Adrenal gland (tissue), 12 donors: ENCODE measurements around the gene ACAP3. TPM values are rescaled to one million over a fixed set of nuclear protein-coding genes. Genes with fewer than 3 reads are reported as not detected.

ENCODE experiments used
- DNase-seq, 7 donors: peaks; one replicate each; pipeline ENCODE4 v3.0.0-alpha.2; 2019 to 2020
- H3K27ac ChIP-seq, 5 donors: fragments of 200-600 bp; sonication (generic) in 4 of 5; 1 replicate in 3 of 5; 2 replicates in 2 of 5; pipeline versions ENCODE4 v1.5.1 to v1.8.0; 2016 to 2020; ENCODE audit warnings: mild to moderate bottlenecking in 1 of 5
- H3K27me3 ChIP-seq: fragments of 200-600 bp; 2 replicates; pipeline ENCODE4 v1.8.0; 2021
- H3K36me3 ChIP-seq, 2 donors: fragments of 200-600 bp; replicated peaks in 1 of 2; 1 replicate in 1 of 2; 2 replicates in 1 of 2; pipeline versions ENCODE4 v1.5.1 to v1.8.0; 2018 to 2022
- H3K4me1 ChIP-seq, 2 donors: fragments of 200-600 bp; replicated peaks in 1 of 2; 1 replicate in 1 of 2; 2 replicates in 1 of 2; pipeline versions ENCODE4 v1.5.1 to v1.8.0; 2018 to 2021
- H3K4me3 ChIP-seq, 4 donors: fragments of 200-600 bp; sonication (generic) in 3 of 4; one replicate each; pipeline ENCODE4 v1.5.1; 2016 to 2018
- H3K9me3 ChIP-seq, 3 donors: fragments of 200-600 bp; sonication (generic) in 1 of 3; replicated peaks in 1 of 3; 1 replicate in 2 of 3; 2 replicates in 1 of 3; pipeline versions ENCODE4 v1.5.1 to v1.8.0; 2016 to 2021
- POLR2A ChIP-seq, 2 donors: fragments of 450-650 bp; IDR thresholded peaks; one replicate each; pipeline ENCODE4 v1.6.1; 2017; ENCODE audit warnings: antibody characterized with exemption in 2 of 2, mild to moderate bottlenecking in 2 of 2, moderate library complexity in 1 of 2
- WGBS, 4 donors: extraction: QIAGEN DNeasy Blood & Tissue Kit in 2 of 4; methylation state at CpG; one replicate each; pipeline versions ENCODE4 v1.1.5 to v1.1.7; 2013 to 2017; 5-methylcytosine and 5-hydroxymethylcytosine counted together
- intact Hi-C, 2 donors: fragments of 100-400 bp; cut with DNase I; formaldehyde crosslinking; loops; one replicate each; pipeline versions ENCODE4 v1.14.1 to v1.15.0; 2022 to 2023
- polyA plus RNA-seq, 3 donors: library from polyadenylated mRNA; stranded (reverse); fragments of 200-250 nt in 2 of 3; fragments of 350-450 nt in 1 of 3; fragmentation: Illumina TruSeq in 1 of 3; extraction: RNeasy Lipid Tissue Mini Kit (QIAGEN cat#74804) in 1 of 3; gene quantifications; one replicate each; pipeline ENCODE4 v1.2.3, GENCODE V29; 2013 to 2014
- total RNA-seq, 9 donors: library from RNA; depleted of rRNA in 4 of 9; stranded (reverse); fragments of >200 nt in 4 of 9; fragments of 120-200 nt in 1 of 9; fragmentation: NEBNext Ultra II Directional in 1 of 9; extraction: Animal tissue kit (Norgen Biotek cat#: 25700) in 1 of 9; gene quantifications; one replicate each; pipeline versions ENCODE4 v1.1.0 to v1.2.4, GENCODE V29; 2013 to 2023
- TF ChIP-seq, protein P1 (sequence below), 6 experiments: fragments of 450-650 bp in 4 of 6; fragments of 200-600 bp in 2 of 6; sonication (generic) in 1 of 6; IDR thresholded peaks; 1 replicate in 5 of 6; 2 replicates in 1 of 6; pipeline versions ENCODE4 v1.5.1 to v1.8.0; 2016 to 2021; ENCODE audit warnings: antibody characterized with exemption in 6 of 6, mild to moderate bottlenecking in 2 of 6, moderate library complexity in 1 of 6
- donor health status: healthy with polysubstance abuse.
- donor health status: Bipolar disorder and iron deficiency.
- donor health status: DM: yes; HTN: yes; CAD: no.
- donor health status: DM: no; HTN: no; CAD: no.
- donor health status: DM: no; HTN: no; CAD: no.
- donor health status: DM: yes; HTN: yes; CAD: no.

Gene ACAP3
- total and polyA plus RNA-seq, 12 donors = 5.0 to 385 (median 40.8) TPM

- H3K9me3 ChIP-seq = no peaks in the 10 kb centered on the region
- no peak for TF ChIP-seq POLR2A (IDR thresholded peaks at IDR 0.05)
- TF ChIP-seq, protein P1, sequence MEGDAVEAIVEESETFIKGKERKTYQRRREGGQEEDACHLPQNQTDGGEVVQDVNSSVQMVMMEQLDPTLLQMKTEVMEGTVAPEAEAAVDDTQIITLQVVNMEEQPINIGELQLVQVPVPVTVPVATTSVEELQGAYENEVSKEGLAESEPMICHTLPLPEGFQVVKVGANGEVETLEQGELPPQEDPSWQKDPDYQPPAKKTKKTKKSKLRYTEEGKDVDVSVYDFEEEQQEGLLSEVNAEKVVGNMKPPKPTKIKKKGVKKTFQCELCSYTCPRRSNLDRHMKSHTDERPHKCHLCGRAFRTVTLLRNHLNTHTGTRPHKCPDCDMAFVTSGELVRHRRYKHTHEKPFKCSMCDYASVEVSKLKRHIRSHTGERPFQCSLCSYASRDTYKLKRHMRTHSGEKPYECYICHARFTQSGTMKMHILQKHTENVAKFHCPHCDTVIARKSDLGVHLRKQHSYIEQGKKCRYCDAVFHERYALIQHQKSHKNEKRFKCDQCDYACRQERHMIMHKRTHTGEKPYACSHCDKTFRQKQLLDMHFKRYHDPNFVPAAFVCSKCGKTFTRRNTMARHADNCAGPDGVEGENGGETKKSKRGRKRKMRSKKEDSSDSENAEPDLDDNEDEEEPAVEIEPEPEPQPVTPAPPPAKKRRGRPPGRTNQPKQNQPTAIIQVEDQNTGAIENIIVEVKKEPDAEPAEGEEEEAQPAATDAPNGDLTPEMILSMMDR (IDR thresholded peaks at IDR 0.05) = no peak
- H3K4me3 ChIP-seq = no peak overlapping the region
- DNase-seq = no peak
- 94 to 95% (median 94%) methylated on average over 34 to 39 of the region's 39 CpGs for WGBS, 4 donors
- no peak overlapping the region for H3K27ac ChIP-seq
- intact Hi-C loops = no loop called here
- peaks cover 0 to 39% of the 10 kb centered on the region in 2 donors for H3K36me3 ChIP-seq
- H3K4me1 ChIP-seq = peaks cover 12 to 26% of the 10 kb centered on the region in 2 donors
- no peaks in the 10 kb centered on the region for H3K27me3 ChIP-seq
Observed at GRCh38 chr1:1267488-1268283, 40.0 kb downstream of the ACAP3 start.

- no peaks in the 10 kb centered on the region for H3K9me3 ChIP-seq
- DNase-seq = no peak
- no peak overlapping the region for H3K27ac ChIP-seq
- H3K27me3 ChIP-seq = no peaks in the 10 kb centered on the region
- no peaks in the 10 kb centered on the region for H3K4me1 ChIP-seq
- H3K36me3 ChIP-seq = peaks cover 0 to 50% of the 10 kb centered on the region in 2 donors
- WGBS, 4 donors = 80 to 85% (median 83%) methylated on average over 5 to 10 of the region's 10 CpGs
- TF ChIP-seq POLR2A (IDR thresholded peaks at IDR 0.05) = no peak
- no peak overlapping the region for H3K4me3 ChIP-seq
- intact Hi-C loops = no loop called here
Observed at GRCh38 chr1:1264868-1265272, 42.9 kb downstream of the ACAP3 start.

- H3K36me3 ChIP-seq = peaks cover 0 to 57% of the 10 kb centered on the region in 2 donors
- intact Hi-C loops = no loop called here
- H3K27me3 ChIP-seq = no peaks in the 10 kb centered on the region
- H3K27ac ChIP-seq = no peak overlapping the region
- DNase-seq = no peak
- no peaks in the 10 kb centered on the region for H3K9me3 ChIP-seq
- TF ChIP-seq POLR2A (IDR thresholded peaks at IDR 0.05) = no peak
- TF ChIP-seq, protein P1 (IDR thresholded peaks at IDR 0.05) = no peak
- H3K4me1 ChIP-seq = no peaks in the 10 kb centered on the region
- no peak overlapping the region for H3K4me3 ChIP-seq
- WGBS, 4 donors = 90 to 93% (median 91%) methylated on average over 8 to 9 of the region's 9 CpGs
Observed at GRCh38 chr1:1264026-1264425, 43.7 kb downstream of the ACAP3 start.

DNA sequence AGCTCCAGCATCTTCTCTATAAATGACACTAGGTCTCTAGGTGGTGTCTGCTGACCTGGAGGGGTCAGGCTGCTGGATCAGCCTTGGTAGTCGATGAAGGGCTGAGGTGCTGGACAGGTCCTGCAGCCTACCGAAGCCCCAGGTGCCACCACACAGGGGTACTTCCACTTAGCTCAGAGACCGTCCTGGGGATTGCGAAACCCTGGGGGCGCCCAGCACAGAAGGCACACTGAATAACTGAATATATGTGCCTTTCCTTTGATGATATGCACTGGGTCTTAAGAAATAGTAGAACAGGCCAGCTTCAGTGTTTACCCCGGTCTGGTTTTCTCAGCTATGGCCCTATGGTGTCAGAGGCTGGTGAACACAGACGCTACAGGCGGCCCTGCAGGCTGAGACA, 45.0 kb downstream of the ACAP3 start:
- no peaks in the 10 kb centered on the region for H3K4me1 ChIP-seq
- DNase-seq = no peak
- H3K9me3 ChIP-seq = no peaks in the 10 kb centered on the region
- WGBS, 4 donors = 90 to 98% (median 95%) methylated on average over 7 to 8 of the region's 8 CpGs
- H3K27ac ChIP-seq = no peak overlapping the region
- H3K27me3 ChIP-seq = no peaks in the 10 kb centered on the region
- intact Hi-C loops = no loop called here
- H3K36me3 ChIP-seq = peaks cover 0 to 61% of the 10 kb centered on the region in 2 donors
- TF ChIP-seq POLR2A (IDR thresholded peaks at IDR 0.05) = no peak
- TF ChIP-seq, protein P1 (IDR thresholded peaks at IDR 0.05) = no peak
- no peak overlapping the region for H3K4me3 ChIP-seq

GRCh38 chr1:1262071-1262470, 45.7 kb downstream of the ACAP3 start:
- no peaks in the 10 kb centered on the region for H3K9me3 ChIP-seq
- H3K4me3 ChIP-seq = no peak overlapping the region
- TF ChIP-seq, protein P1 (IDR thresholded peaks at IDR 0.05) = no peak
- no peak for TF ChIP-seq POLR2A (IDR thresholded peaks at IDR 0.05)
- no peaks in the 10 kb centered on the region for H3K27me3 ChIP-seq
- WGBS, 4 donors = 93 to 96% (median 95%) methylated on average over 10 to 17 of the region's 17 CpGs
- no peak for DNase-seq
- peaks cover 0 to 55% of the 10 kb centered on the region in 2 donors for H3K36me3 ChIP-seq
- no peaks in the 10 kb centered on the region for H3K4me1 ChIP-seq
- intact Hi-C loops = no loop called here
- H3K27ac ChIP-seq = no peak overlapping the region
